NCI-H146 (cell line): ENCODE data around the gene GLMN.

ENCODE experiments used
- DNase-seq: peaks from one replicate; lab custom pipeline; 2025; lab: John Stamatoyannopoulos, UW

Gene GLMN, protein sequence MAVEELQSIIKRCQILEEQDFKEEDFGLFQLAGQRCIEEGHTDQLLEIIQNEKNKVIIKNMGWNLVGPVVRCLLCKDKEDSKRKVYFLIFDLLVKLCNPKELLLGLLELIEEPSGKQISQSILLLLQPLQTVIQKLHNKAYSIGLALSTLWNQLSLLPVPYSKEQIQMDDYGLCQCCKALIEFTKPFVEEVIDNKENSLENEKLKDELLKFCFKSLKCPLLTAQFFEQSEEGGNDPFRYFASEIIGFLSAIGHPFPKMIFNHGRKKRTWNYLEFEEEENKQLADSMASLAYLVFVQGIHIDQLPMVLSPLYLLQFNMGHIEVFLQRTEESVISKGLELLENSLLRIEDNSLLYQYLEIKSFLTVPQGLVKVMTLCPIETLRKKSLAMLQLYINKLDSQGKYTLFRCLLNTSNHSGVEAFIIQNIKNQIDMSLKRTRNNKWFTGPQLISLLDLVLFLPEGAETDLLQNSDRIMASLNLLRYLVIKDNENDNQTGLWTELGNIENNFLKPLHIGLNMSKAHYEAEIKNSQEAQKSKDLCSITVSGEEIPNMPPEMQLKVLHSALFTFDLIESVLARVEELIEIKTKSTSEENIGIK

DNA sequence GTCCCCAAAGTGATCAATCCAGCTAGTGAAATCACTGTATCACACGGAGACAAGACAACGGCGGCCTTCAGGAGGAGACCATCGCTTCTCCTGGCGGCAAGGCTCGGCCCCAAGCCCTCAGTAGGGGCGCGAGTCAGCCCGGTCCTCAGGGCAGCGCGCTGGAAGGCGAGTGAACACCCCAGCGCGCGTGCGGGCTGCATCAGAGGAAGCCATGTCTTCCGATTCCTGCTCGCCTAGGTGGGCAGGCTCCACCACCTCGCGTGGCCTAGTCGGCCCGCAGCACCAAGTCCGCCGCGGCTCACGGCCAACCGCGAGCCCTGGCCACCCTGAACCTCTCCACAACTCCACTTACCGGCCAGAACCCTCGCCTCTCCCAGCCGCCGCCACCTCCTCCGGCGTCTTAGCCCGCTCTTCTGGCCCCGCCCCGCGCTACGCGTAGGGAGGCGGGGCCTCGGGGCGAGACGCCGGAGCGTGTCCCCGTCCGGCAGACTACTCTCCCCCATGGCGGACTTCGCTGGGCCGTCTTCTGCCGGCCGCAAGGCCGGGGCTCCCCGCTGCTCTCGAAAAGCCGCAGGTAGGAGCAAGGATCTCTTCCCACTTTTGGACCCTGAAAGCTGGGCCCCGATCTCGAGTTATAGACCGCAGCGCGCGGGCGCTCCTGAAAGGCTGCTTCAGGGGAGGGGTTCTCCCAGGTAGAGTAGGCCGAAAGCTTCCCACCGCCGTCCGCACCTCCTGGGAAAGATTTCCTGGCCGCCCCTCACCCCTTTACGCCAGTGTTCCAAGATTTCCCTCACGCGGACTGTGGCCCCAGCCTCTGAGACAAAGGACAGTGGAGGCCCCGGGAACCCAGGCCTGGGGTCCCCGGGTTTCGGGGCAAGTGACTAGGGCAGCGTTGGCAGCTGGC is at the start of gene GLMN, which contains the start of gene RPAP2:
GLMN (minus strand) TSS at position 415 of the 904 bp plus-strand sequence. CDS start 988 bp downstream, outside the sequence.
RPAP2 (plus strand) TSS at position 487 of the 904 bp plus-strand sequence; CDS start at position 502, 15 bp downstream.
- peak; percentile 94 for DNase-seq

- no peak for DNase-seq
These were observed 48.3 kb upstream of the GLMN start for GRCh38 chr1:92346866-92347640.

DNA sequence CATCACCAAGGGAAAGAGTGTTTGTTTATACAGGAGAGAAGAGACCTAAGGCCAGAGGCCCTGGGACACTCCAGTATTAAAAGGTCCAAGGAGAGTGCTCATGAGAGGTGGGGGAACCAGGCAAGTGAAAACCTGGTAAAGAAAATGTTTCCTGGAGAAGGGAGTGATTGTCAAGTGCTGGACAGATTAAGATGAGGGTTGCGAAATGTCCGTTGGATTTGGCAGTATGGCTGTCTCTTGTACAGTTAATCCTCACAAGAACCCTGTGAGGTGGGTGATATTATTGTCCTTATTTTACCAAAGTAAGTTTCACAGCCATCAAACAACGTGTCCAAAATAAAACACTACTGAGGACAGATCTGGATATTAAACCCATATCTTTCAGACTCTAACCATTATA is 44.3 kb upstream of the GLMN start:
- no peak for DNase-seq

GRCh38 chr1:92342401-92342800 is 43.6 kb upstream of the GLMN start:
- DNase-seq = no peak

DNA sequence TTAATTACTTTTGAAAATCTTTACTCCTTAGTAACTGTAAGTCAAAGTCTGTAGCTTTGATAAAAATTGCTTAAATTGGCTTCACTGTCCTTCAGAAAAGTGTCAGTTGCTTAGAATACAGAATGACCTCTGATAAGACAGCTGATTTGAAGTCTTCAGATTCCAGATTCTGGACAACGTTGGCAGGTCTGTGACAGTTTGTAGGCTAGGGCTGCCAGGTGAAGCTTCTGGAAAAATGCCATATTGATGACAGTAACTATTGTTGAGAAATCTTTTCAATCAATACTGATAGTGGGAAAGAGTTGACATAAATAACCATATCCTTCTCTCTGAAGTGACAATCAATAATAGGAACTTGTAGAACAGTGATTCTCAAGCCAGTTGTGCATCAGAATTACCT is 41.4 kb upstream of the GLMN start:
- no peak for DNase-seq

GRCh38 chr1:92333668-92334067 is 34.9 kb upstream of the GLMN start:
- DNase-seq = no peak

DNA sequence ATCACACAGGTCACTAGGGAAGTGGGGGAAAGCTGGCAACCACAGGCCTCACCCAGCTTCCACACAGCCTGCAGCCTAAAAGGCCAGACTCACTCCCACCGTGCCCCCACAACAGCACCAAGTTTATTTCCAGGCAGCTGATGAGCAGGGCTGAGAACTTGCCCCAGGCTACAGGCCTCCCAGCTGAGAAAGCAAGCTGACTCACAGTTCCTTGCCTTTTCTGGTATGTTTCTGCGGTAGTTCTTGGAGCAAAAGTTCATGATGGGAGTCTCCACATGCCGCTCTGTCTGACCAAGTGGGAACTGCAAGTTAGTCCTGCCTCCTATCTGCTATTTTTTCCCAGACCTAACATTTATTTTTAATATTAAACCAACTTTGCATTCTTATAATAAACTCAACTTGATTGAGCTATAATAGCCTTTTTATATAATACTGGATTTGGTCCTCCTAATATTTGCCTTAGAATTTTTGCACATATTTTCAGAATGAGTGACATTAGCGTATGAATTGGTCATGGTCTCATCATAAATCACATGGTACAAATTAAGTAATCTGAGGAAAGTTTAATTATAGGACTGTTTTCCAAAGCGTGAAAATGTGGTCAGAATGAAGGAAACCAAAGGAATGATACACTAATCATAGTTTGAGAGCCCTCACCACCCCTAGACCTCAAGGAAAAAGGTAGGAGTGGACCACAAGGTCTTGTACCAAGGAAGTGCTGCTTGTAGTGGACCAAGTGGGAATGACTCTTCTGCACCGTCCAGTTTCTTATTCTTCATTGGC is 30.8 kb upstream of the GLMN start:
- no peak for DNase-seq

GRCh38 chr1:92327794-92328193 is 29.0 kb upstream of the GLMN start:
- no peak for DNase-seq

- no peak for DNase-seq
These were observed 27.9 kb upstream of the GLMN start for GRCh38 chr1:92326681-92327080.

DNA sequence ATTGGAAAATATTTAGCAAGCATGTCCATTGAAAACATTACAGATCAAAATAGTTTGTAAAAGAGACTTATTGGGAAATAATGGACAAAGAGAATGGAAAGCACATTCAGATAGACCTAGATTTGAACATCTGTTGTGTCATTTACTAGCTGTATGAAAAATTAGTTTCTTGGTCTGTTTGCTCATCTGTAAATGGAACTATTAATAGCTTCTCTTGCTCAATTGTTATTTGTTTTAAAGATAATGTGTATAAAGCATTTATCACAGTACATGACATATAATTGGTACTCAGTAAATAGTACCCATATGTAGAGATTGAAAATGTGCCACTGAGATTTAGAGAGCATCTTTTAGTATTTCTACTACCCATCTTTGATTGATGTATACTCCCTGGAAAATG is 26.0 kb upstream of the GLMN start:
- DNase-seq = no peak

GRCh38 chr1:92323473-92324453 is 25.0 kb upstream of the GLMN start:
- DNase-seq = no peak

GRCh38 chr1:92317836-92318493 is 19.2 kb upstream of the GLMN start:
- no peak for DNase-seq

- DNase-seq = no peak
These were observed 17.2 kb upstream of the GLMN start for GRCh38 chr1:92315766-92316599.

- no peak for DNase-seq
These were observed 15.2 kb upstream of the GLMN start for GRCh38 chr1:92314024-92314423.

DNA sequence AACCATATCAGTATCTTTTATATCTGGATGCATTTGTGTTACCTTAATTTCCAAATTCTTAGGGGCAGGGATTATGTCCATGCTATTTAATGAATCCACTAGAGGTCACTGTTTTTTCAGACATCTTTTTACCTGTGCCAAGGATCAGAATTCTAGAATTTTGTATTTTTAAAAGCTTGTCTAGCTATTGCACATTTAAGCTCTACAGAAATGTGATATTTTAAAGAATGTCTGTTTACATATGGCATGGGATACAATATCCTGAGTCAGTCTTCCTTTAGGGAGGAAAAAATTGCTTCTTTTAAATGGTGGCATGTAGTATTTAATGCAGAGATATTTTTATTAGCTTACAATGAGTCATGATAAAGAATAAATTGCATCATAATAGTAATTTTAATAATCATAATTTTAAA is 11.4 kb upstream of the GLMN start:
- DNase-seq = peak; percentile 15

DNA sequence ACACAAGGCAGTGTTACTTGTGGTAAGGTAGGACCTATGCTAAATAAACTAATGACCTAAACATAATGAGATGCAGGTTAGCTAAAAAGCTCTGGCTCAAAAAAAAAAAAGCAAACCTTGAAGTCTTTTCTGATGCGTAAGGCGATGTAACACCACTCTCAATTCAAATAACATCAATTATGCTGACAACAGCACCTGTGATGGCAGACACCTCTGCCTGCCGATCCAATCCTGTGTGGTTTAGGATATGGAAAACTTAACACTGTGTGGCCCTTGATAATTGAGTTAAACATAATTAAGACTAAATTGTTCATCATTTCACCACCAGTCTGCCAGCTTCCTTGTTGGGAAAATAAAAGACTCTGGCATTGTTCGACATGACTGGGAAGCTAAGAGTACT is 9.2 kb upstream of the GLMN start:
- DNase-seq = peak; percentile 12

- no peak for DNase-seq
These were observed 7.2 kb upstream of the GLMN start for GRCh38 chr1:92306020-92306419.

DNA sequence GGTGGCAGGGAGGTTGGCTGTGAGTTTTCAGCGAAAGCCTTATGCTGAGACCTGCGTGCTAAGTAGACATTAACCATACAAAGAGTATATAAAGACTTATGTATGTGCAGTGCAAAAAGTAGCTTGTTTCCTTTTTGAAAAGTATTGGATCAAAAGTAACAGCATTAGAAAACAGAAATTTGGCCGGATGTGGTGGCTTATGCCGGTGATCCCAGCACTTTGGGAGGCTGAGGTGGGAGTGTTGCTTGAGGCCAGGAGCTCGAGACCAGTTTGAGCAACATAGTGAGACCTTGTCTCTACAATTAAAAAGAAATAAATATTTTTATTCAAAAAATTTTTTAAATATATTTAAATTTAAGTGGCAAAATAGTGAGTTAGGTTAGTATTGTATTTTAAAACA is 2.2 kb upstream of the GLMN start:
- DNase-seq = no peak
